ENCODE measurements around the gene CIAO2B.
"Not testable (repeated sequence)": the region's sequence is repeated elsewhere in the genome, so short reads cannot be mapped to it uniquely, and the experiment has no call there.

Gene CIAO2B

DNA sequence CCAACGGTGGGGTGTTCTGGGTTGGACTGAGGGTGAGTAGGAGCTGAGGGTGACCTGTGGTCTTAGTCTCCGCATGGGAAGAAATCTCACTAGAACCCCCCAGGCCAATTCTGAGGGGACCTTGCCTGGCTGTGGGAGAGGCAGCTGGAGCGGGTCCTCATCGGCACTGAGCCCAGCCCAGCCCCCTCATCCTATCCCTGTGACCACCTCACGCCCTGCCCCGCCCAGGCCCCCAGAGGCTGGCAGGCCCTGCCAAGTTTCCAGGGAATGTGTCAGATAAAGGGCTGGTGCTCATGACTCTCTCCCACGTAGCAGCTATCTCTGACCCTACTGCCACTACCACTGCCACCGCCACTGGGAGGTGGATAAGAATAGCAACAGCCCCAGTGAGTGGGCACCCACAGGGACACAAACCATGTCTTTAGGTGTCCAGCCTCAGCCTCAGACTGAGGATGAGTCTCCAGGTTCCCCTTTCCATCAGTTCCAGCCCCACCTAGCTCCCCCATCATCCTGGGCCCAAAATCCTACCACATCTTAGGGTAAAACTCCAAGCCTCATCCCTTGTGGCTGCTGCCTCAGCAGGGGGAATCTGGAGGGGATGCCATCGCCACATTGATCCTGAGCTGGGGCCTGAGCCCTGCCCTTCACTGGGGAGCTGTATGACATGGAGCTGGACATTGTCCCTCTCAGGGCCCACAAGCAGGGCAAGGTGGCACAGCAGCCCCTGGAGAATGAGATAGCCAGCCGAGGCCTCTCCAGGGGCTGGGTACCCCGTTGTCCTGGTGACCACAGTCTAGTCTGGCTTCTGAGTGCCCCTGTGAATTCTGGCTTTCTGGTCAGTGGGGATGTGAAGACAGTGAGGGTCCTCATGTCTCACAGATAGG is 30.4 kb downstream of the CIAO2B start:
- DNase-seq: no peak

DNA sequence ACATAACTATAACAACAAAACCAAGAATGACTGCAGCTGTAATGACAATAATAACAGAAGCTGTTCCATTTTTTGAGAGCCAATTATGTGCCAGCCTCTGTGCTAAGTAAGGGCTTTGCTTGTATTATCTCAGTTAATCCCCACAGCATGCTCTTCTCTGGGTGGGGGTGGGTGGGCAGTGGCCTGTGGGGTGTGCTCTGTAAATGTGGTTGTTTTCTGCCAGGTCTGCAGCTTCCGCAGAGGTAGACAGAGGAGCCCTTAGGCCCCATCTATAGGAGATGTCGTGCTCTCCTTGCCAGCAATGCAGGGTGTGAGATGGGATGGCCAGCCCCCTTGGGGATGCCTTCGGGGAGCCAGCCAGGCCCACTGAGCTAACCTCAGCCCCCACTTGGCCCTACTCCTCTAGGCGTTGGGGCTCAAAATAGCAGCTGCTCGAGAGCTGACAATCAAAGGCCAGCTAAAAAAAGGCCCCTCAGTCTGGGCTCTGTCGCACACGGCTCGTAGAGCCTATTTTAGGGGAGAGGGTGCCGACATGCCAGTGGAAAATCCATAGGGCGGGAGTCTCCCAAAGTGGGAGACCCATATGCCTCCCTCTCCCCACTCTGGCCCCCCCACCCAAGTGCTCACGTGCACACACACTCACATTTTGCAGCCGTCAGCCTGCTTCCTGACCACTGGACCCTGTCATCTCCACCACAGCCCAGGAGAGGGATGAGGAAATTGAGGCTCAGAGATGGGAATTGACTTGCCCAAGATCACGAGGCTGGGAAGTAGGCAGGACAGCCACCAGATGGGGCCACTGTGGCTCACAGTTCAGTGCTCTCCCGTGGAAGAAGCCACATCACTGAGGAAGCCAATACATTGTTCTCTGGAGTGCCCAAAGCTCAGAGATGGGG is 31.3 kb downstream of the CIAO2B start:
- DNase-seq: no peak

GRCh38 chr16:66901626-66902025 is 32.6 kb downstream of the CIAO2B start:
- no peak for DNase-seq

GRCh38 chr16:66900721-66901441 is 33.3 kb downstream of the CIAO2B start:
- no peak for DNase-seq

- peak; percentile 7 for DNase-seq
Measured at GRCh38 chr16:66899945-66900710, 34.1 kb downstream of the CIAO2B start.

- no peak for DNase-seq
Measured at GRCh38 chr16:66899310-66899944, 34.8 kb downstream of the CIAO2B start.

DNA sequence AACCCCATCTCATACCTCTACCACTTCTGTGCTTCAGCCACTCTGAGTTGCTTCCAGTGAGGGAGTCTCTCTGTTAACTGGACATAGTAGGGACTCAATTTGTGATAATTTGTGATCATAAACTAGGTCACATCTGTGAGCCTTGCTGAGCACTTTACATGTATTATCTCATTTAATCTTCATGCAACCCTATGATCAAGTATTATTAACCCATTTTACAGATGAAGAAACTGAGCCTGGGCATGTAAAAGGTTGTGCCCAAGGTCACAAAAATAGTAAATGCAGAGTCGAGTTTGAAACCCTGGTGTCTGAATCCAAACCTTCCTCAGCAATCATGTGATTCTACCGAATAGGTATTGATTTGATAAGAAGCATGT is 35.3 kb downstream of the CIAO2B start:
- no peak for DNase-seq

- DNase-seq: no peak
Measured at GRCh38 chr16:66898207-66898606, 36.0 kb downstream of the CIAO2B start.

DNA sequence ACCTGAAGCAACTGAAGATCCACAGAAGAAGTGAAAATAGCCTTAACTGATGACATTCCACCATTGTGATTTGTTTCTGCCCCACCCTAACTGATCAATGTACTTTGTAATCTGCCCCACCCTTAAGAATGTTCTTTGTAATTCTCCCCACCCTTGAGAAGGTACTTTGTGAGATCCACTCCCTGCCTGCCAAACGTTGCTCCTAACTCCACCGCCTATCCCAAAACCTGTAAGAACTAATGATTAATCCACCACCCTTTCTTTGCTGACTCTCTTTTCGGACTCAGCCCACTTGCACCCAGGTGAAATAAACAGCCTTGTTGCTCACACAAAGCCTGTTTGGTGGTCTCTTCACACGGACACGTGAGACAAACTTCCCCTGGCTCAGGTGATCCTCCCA is 37.5 kb downstream of the CIAO2B start:
- not testable (repeated sequence) for DNase-seq

- DNase-seq: no peak
Measured at GRCh38 chr16:66895999-66896398, 38.2 kb downstream of the CIAO2B start.

DNA sequence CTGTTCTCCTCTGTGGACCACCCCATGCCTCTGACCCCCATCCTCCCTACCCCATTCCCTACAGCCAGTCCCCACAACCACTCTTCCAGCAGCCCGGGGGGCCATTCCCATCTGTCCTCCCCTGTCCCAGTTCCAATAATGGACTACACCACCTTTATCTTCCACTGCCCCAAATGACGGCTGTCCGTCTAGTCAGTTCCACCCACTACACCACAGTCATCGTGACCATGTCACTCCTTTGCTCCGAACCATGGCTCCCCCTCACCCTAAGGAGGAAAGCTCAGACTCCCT is 38.6 kb downstream of the CIAO2B start:
- no peak for DNase-seq

GRCh38 chr16:66894948-66895688 is 39.1 kb downstream of the CIAO2B start:
- DNase-seq: peak; percentile 47

DNA sequence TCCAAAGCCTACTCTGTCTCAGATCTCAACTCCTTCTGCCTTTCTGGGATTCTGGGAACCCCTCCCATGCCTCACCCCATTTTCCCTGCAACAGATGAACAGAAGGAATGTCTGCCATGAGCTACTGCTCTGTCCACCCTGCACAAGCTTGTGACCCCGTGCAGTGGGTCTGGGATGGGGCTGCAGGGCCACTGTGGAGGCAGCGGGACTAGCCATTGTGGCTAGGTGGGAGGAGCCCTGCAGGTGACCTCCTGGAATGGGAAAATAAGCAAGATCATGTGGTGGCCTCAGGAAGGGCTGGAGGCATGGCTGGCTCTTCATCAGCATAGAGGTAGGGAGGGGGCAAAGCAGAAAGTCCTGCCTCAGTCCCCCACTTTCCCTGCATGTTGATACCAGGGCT is 40.1 kb downstream of the CIAO2B start:
- DNase-seq: no peak

- no peak for DNase-seq
Measured at GRCh38 chr16:66891797-66892196, 42.4 kb downstream of the CIAO2B start.

DNA sequence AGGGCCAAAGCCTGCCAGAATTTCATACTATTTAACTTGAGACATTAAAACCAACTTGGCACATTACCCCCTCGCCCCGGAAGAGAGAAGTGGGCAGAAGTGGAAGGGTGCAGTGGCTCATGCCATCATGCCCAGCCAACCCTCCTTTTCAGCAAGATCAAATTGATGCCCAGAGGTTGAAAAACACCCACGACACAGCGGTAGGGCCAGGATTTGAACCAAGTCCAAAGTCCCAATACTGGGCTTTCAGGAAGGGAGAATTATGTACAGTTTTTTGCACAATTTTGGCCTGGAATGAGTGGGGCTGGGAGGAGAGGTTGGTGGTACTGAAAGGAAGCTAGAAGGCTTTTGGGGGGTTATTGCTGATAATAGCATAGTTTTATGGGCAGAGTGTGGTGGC is 42.8 kb downstream of the CIAO2B start:
- DNase-seq: no peak

- DNase-seq: no peak
Measured at GRCh38 chr16:66890799-66891198, 43.4 kb downstream of the CIAO2B start.

DNA sequence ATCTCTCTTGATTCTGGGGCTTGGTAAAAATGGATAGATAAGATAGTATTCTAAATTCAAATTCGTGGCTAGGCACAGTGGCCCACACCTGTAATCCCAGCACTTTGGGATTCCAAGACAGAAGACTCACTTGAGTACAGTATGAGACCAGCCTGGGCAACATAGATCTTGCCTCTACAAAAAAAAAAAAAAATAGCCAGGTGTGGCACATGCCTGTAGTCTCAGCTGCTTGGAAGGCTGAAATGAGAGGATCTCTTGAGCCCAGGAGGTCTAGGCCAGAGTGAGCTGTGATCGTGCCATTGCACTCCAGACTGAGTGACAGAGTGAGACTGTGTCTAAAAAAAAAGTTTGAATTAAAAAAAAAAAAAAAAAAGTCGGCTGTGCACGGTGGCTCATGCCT is 44.6 kb downstream of the CIAO2B start:
- no peak for DNase-seq

DNA sequence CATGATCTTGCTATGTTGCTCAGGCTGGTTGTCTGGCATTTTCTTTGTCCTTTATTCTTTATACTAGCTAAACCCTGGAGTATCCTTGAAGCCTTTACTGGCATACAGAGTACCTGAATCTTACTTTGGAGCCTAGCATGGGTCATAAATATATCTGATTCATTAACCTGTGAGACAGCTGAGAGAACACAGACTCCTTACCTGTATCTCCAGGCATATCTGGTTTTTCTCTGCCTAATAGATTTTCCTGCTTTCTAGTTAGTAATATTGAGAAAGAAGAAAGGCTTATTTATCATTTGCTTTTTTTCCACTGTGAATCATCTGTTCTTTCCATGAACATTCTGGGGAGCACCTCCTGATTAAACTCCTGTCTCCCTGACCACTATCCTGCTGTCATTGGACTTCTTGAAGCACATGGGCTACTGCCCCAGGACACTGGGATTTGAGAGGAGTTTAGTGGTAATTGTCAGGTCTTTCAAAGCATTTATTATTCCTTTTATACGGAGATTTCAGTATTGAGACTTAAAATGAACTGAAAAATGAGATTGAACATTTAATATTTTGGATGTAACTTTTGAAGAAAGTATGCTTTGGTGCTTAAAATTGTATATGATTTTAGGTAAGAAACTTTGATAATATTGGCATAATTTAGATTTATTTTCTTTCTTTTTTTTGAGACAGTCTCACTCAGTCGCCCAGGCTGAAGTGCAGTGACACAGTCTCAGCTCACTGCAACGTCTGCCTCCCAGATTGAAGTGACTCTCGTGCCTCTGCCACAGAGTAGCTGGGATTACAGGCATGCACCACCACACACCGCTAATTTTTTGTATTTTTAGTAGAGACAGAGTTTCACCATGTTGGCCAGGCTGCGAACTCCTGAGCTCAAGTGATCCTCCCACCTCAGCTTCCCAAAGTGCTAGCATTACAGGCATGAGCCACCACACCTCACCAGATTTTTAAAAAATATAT is 45.3 kb downstream of the CIAO2B start:
- DNase-seq: no peak

DNA sequence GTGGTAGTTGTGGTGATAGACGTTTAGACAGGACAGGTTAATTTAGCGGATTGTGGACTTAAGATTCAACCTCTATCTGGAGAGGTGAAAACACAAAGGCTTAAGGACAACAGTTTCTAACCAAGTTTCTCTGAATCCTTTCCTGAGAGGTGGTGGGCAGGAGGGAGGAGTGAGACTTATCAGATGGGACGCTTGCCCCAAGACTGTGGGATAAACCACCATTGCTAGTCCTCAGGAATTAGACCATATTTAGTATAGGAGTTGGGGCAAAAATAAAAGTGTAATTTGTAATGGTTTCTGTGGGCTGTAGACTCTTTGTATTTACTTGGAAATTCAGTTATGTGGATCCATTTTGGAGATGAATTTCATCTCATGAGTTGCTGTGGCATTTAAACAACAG is 47.3 kb downstream of the CIAO2B start:
- no peak for DNase-seq

DNA sequence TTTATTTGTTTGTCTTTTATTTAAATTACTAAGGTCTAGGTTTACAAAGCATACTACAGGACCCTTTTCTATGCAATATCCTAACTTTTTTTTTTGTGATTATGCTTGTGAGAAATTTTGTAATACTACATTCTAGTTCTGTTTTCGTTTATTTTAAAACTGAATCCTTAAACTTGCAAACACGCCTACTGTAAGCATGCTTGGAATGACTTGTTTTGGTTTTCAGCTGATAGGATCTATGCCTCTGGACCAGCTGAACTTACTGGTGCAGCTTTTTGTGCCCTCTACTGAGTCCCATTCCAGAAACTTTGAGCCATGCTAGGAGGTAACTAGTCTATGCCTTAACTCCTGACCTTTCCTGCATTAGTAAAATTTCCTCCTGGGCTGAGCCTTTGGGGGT is 47.9 kb downstream of the CIAO2B start:
- no peak for DNase-seq
